Measurements from ENCODE around the gene CLCF1.
A peak's percentile ranks its signal among the peaks of the same experiment; 100 is the strongest.

CLCF1 gene

GRCh38 chr11:67372993-67373647, at the start of gene CLCF1:
Gene CLCF1, minus strand, starts transcription at chr11:67373598. Its CDS starts 59 bp downstream, at chr11:67373539.
- H3K9me2 ChIP-seq (ENCODE audit: low read depth, low read length), result no peaks in the 10 kb centered on the region
- TF ChIP-seq, protein P1, sequence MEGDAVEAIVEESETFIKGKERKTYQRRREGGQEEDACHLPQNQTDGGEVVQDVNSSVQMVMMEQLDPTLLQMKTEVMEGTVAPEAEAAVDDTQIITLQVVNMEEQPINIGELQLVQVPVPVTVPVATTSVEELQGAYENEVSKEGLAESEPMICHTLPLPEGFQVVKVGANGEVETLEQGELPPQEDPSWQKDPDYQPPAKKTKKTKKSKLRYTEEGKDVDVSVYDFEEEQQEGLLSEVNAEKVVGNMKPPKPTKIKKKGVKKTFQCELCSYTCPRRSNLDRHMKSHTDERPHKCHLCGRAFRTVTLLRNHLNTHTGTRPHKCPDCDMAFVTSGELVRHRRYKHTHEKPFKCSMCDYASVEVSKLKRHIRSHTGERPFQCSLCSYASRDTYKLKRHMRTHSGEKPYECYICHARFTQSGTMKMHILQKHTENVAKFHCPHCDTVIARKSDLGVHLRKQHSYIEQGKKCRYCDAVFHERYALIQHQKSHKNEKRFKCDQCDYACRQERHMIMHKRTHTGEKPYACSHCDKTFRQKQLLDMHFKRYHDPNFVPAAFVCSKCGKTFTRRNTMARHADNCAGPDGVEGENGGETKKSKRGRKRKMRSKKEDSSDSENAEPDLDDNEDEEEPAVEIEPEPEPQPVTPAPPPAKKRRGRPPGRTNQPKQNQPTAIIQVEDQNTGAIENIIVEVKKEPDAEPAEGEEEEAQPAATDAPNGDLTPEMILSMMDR (IDR thresholded peaks at IDR 0.05; ENCODE audit: low read length), result no peak
- no peak for TF ChIP-seq EZH2 (IDR thresholded peaks at IDR 0.05; ENCODE audit: borderline replicate concordance, low read length)
- peak within 1 kb of the TSS; percentile 61 for H3K4me2 ChIP-seq (ENCODE audit: low read length)
- H3K9me3 ChIP-seq (ENCODE audit: low read length), result no peaks in the 10 kb centered on the region
- peak within 1 kb of the TSS; percentile 4; the same call in 1 of the 2 replicates for H3K9ac ChIP-seq (ENCODE audit: low read length)
- peaks cover 16% of the 10 kb centered on the region; the same call in 1 of the 2 replicates for H3K27me3 ChIP-seq (ENCODE audit: insufficient read depth, low read length)
- no peaks in the 10 kb centered on the region for H3F3A ChIP-seq (ENCODE audit: insufficient read depth, low read length)
- H3K4me1 ChIP-seq (ENCODE audit: insufficient read depth, low read length, severe bottlenecking), result peaks cover 15% of the 10 kb centered on the region
- H3K4me3 ChIP-seq (ENCODE audit: low read depth, low read length, poor library complexity, severe bottlenecking), result peak within 1 kb of the TSS; percentile 50
- no peaks in the 10 kb centered on the region for H4K20me1 ChIP-seq (ENCODE audit: insufficient read depth, low read length)
- H3K79me2 ChIP-seq (ENCODE audit: insufficient read depth, low read length), result no peaks in the 10 kb centered on the region
- no peaks in the 10 kb centered on the region for H3K36me3 ChIP-seq (ENCODE audit: insufficient read depth, low read length)
- H3K27ac ChIP-seq (ENCODE audit: low read depth, low read length, poor library complexity, severe bottlenecking), result no peak within 1 kb of the TSS
- H2AFZ ChIP-seq (ENCODE audit: low read length), result no peak within 1 kb of the TSS

DNA sequence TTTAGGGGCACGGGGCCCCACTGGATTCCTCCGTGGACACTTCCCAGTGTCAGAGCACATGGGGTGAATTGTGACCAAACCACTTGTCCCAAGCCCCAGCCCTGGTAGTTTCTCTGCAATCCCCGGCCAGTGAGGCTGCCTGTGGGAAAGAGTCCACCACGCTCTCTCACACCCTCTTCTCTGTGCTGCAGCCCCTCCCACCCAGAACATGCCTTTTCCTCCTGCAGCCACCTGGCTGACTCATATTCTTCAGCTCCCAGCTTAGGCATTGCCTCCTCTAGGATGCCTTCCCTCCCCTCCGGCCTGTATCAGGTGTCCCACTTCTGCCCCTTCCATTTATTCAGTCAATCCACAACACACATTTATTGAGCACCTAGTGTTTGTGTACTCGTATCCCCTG, 49.5 kb upstream of the CLCF1 start:
- Histone ChIP-seq H3K4me3 (ENCODE audit: low read depth, low read length, poor library complexity, severe bottlenecking) (no peak overlapping the region), H3K4me1 (ENCODE audit: insufficient read depth, low read length, severe bottlenecking) (peaks cover 36% of the 10 kb centered on the region), H4K20me1 (ENCODE audit: insufficient read depth, low read length) (no peaks in the 10 kb centered on the region), H3K9me2 (ENCODE audit: low read depth, low read length) (no peaks in the 10 kb centered on the region), H3K9ac (ENCODE audit: low read length) (no peak overlapping the region), H3K79me2 (ENCODE audit: insufficient read depth, low read length) (no peaks in the 10 kb centered on the region), H2AFZ (ENCODE audit: low read length) (no peak overlapping the region), H3F3A (ENCODE audit: insufficient read depth, low read length) (no peaks in the 10 kb centered on the region), H3K36me3 (ENCODE audit: insufficient read depth, low read length) (no peaks in the 10 kb centered on the region), H3K27ac (ENCODE audit: low read depth, low read length, poor library complexity, severe bottlenecking) (no peak overlapping the region), H3K4me2 (ENCODE audit: low read length) (no peak overlapping the region), H3K9me3 (ENCODE audit: low read length) (no peaks in the 10 kb centered on the region), H3K27me3 (ENCODE audit: insufficient read depth, low read length) (no peaks in the 10 kb centered on the region)
- TF ChIP-seq EZH2 (IDR thresholded peaks at IDR 0.05; ENCODE audit: borderline replicate concordance, low read length), result no peak

DNA sequence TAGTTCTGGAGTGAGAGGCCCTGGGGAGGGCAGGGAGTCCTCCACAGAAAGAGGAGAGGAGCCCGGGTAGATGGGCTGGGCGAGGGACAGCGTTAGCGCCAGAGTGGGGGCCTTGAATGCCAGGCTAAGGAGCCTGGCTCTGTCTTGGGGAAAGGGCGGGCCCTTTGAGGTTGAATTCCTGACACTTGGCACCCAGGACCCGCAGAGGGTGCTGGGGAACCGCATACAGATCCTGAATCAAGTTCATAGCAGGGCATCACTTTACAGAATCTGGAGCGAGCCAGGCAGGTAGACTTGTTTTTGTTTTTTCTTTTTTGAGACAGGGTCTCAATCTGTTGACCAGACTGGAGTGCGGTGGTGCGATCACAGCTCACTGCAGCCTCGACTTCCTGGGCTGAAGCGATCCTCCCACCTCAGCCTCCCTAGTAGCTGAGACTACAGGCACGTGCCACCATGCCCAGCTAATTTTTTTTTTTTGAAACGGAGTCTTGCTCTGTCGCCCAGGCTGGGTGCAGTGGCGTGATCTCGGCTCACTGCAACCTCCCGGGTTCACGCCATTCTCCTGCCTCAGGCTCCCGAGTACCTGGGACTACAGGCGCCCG, 48.1 kb upstream of the CLCF1 start:
- H3K9ac ChIP-seq (ENCODE audit: low read length), result no peak overlapping the region
- TF ChIP-seq, protein P1 (IDR thresholded peaks at IDR 0.05; ENCODE audit: low read length), result no peak
- TF ChIP-seq EZH2 (IDR thresholded peaks at IDR 0.05; ENCODE audit: borderline replicate concordance, low read length), result no peak
- H2AFZ ChIP-seq (ENCODE audit: low read length), result no peak overlapping the region
- H3F3A ChIP-seq (ENCODE audit: insufficient read depth, low read length), result no peaks in the 10 kb centered on the region
- H3K27ac ChIP-seq (ENCODE audit: low read depth, low read length, poor library complexity, severe bottlenecking), result no peak overlapping the region
- H3K9me3 ChIP-seq (ENCODE audit: low read length), result no peaks in the 10 kb centered on the region
- peak overlapping the region; percentile 73 for H3K4me2 ChIP-seq (ENCODE audit: low read length)
- peak overlapping the region; percentile 35 for H3K4me3 ChIP-seq (ENCODE audit: low read depth, low read length, poor library complexity, severe bottlenecking)
- H3K79me2 ChIP-seq (ENCODE audit: insufficient read depth, low read length), result no peaks in the 10 kb centered on the region
- no peaks in the 10 kb centered on the region for H4K20me1 ChIP-seq (ENCODE audit: insufficient read depth, low read length)
- no peaks in the 10 kb centered on the region for H3K36me3 ChIP-seq (ENCODE audit: insufficient read depth, low read length)
- peaks cover 39% of the 10 kb centered on the region for H3K4me1 ChIP-seq (ENCODE audit: insufficient read depth, low read length, severe bottlenecking)
- no peaks in the 10 kb centered on the region for H3K9me2 ChIP-seq (ENCODE audit: low read depth, low read length)
- H3K27me3 ChIP-seq (ENCODE audit: insufficient read depth, low read length), result no peaks in the 10 kb centered on the region

All from OCI-LY1 (cell line).